Measurements from ENCODE around the gene SSH3. TPM values are rescaled to one million over a fixed set of nuclear protein-coding genes. Genes with fewer than 3 reads are reported as not detected.

The SSH3 gene
- total and polyA plus RNA-seq, 2 donors (not counting 1 experiment from before 2014, with no cell fraction given) = 6.9 to 15.7 TPM

- no peak for TF ChIP-seq EZH2 (IDR thresholded peaks at IDR 0.05; ENCODE audit: low read length, missing control alignments)
- no peak for TF ChIP-seq CTCF (conservative IDR thresholded peaks at IDR 0.05 in 1 of 2, IDR thresholded peaks at IDR 0.05 in 1 of 2; ENCODE audit: low read depth in 1 of 2, low read length in 2 of 2)
- H3K4me3 ChIP-seq (replicated peaks in 1 of 4; ENCODE audit: control extremely low read depth in 1 of 4, insufficient read depth in 1 of 4, low read depth in 3 of 4, low read length in 4 of 4) = no peak overlapping the region
- H3K9me3 ChIP-seq (ENCODE audit: control insufficient read depth, insufficient read depth, low read depth, low read length) = no peaks in the 10 kb centered on the region
- no peak overlapping the region for H3K27ac ChIP-seq (ENCODE audit: insufficient read depth, low read length)
- peaks cover 18% of the 10 kb centered on the region for H3K79me2 ChIP-seq (ENCODE audit: control insufficient read depth, insufficient read depth, low read length)
- no peak for DNase-seq (ENCODE audit: low read depth in 2 of 2)
- H3K4me1 ChIP-seq (ENCODE audit: control insufficient read depth, extremely low read depth, insufficient read depth, low read length) = peaks cover 15% of the 10 kb centered on the region
- no peak overlapping the region for H2AFZ ChIP-seq (ENCODE audit: low read length)
- H3K36me3 ChIP-seq (ENCODE audit: control insufficient read depth, insufficient read depth, low read length) = peaks cover 32% of the 10 kb centered on the region
- no peak overlapping the region for H3K9ac ChIP-seq (ENCODE audit: insufficient read depth, low read length)
- no peaks in the 10 kb centered on the region for H4K20me1 ChIP-seq (ENCODE audit: control insufficient read depth, extremely low read depth, insufficient read depth, low read length)
- no peak overlapping the region for H3K4me2 ChIP-seq (ENCODE audit: extremely low read depth, insufficient read depth, low read length)
- H3K27me3 ChIP-seq (ENCODE audit: control insufficient read depth, insufficient read depth, low read length) = no peaks in the 10 kb centered on the region
Observed at GRCh38 chr11:67279589-67280340, 23.6 kb upstream of the SSH3 start.

- Histone ChIP-seq H3K4me3 (replicated peaks in 1 of 4; ENCODE audit: control extremely low read depth in 1 of 4, insufficient read depth in 1 of 4, low read depth in 3 of 4, low read length in 4 of 4) (no peak overlapping the region), H4K20me1 (ENCODE audit: control insufficient read depth, extremely low read depth, insufficient read depth, low read length) (no peaks in the 10 kb centered on the region), H2AFZ (ENCODE audit: low read length) (no peak overlapping the region)
Observed at GRCh38 chr11:67280341-67280787, 23.0 kb upstream of the SSH3 start.

More at GRCh38 chr11:67280341-67280787, 23.0 kb upstream of the SSH3 start:
- Histone ChIP-seq H3K4me2 (ENCODE audit: extremely low read depth, insufficient read depth, low read length) (no peak overlapping the region), H3K27ac (ENCODE audit: insufficient read depth, low read length) (no peak overlapping the region), H3K9me3 (ENCODE audit: control insufficient read depth, insufficient read depth, low read depth, low read length) (no peaks in the 10 kb centered on the region), H3K79me2 (ENCODE audit: control insufficient read depth, insufficient read depth, low read length) (peaks cover 12% of the 10 kb centered on the region), H3K4me1 (ENCODE audit: control insufficient read depth, extremely low read depth, insufficient read depth, low read length) (peaks cover 15% of the 10 kb centered on the region), H3K36me3 (ENCODE audit: control insufficient read depth, insufficient read depth, low read length) (peaks cover 34% of the 10 kb centered on the region), H3K9ac (ENCODE audit: insufficient read depth, low read length) (no peak overlapping the region), H3K27me3 (ENCODE audit: control insufficient read depth, insufficient read depth, low read length) (no peaks in the 10 kb centered on the region)
- TF ChIP-seq EZH2 (IDR thresholded peaks at IDR 0.05; ENCODE audit: low read length, missing control alignments) (no peak), CTCF (conservative IDR thresholded peaks at IDR 0.05 in 1 of 2, IDR thresholded peaks at IDR 0.05 in 1 of 2; ENCODE audit: low read depth in 1 of 2, low read length in 2 of 2) (no peak)
- no peak for DNase-seq (ENCODE audit: low read depth in 2 of 2)

All from fibroblast of lung (primary cell).